PC-9 (cell line): ENCODE results near the gene FOXF1. TPM values are rescaled to one million over a fixed set of nuclear protein-coding genes. Genes with fewer than 3 reads are reported as not detected.

Source experiments
- BruUV-seq: library from RNA; stranded (reverse); fragments of 400-500 nt; replicated peaks from 2 replicates; lab custom pipeline; 2021; lab: Mats Ljungman, UMichigan
- CTCF ChIA-PET: fragments of 300-600 bp; sonication (Branson Sonifier 250); formaldehyde crosslinking; loops from one replicate; lab custom pipeline; 2022; ENCODE audit warnings: antibody characterized with exemption; lab: Charles Lee
- POLR2A ChIA-PET: fragments of 300-600 bp; sonication (Branson Sonifier 250); formaldehyde crosslinking; loops from one replicate; lab custom pipeline; 2022; ENCODE audit warnings: antibody characterized with exemption; ENCODE audit not compliant: unreplicated experiment; lab: Charles Lee
- DNase-seq, 2 experiments: peaks; one replicate each; pipeline versions ENCODE4 v3.0.0 to v3.0.0-alpha.2; 2015 to 2022; ENCODE audit warnings: mixed read lengths in 1 of 2
- H2AFZ ChIP-seq: fragments of 200-600 bp; sonication (generic); 2 replicates; pipeline ENCODE4 v1.8.1; 2017; ENCODE audit warnings: antibody characterized with exemption
- H3F3A ChIP-seq: fragments of 200-600 bp; sonication (generic); 2 replicates; pipeline ENCODE4 v1.8.1; 2017; ENCODE audit warnings: antibody characterized with exemption, mild to moderate bottlenecking, low read depth; ENCODE audit not compliant: insufficient read depth
- H3K27ac ChIP-seq: fragments of 200-600 bp; sonication (generic); 2 replicates; pipeline ENCODE4 v1.6.1; 2016; ENCODE audit warnings: mixed run types
- H3K27me3 ChIP-seq: fragments of 200-600 bp; sonication (generic); 2 replicates; pipeline ENCODE4 v1.6.1; 2016; ENCODE audit warnings: low read depth, mixed run types; ENCODE audit not compliant: insufficient read depth
- H3K36me3 ChIP-seq: fragments of 200-600 bp; sonication (generic); 2 replicates; pipeline ENCODE4 v1.6.1; 2016; ENCODE audit warnings: low read depth, mixed run types
- H3K4me1 ChIP-seq: fragments of 200-600 bp; sonication (generic); replicated peaks from 2 replicates; pipeline ENCODE4 v1.6.1; 2016; ENCODE audit warnings: mixed run types; ENCODE audit not compliant: insufficient read depth
- H3K4me2 ChIP-seq: fragments of 200-600 bp; sonication (generic); 2 replicates; pipeline ENCODE4 v1.6.1; 2017; ENCODE audit warnings: mixed run types
- H3K4me3 ChIP-seq: fragments of 200-600 bp; sonication (generic); 2 replicates; pipeline ENCODE4 v1.6.1; 2016; ENCODE audit warnings: mixed run types
- H3K79me2 ChIP-seq: fragments of 200-600 bp; sonication (generic); 2 replicates; pipeline ENCODE4 v1.6.1; 2017; ENCODE audit warnings: low read depth, mixed run types
- H3K9me2 ChIP-seq: fragments of 200-600 bp; sonication (generic); 2 replicates; pipeline ENCODE4 v1.8.1; 2017; ENCODE audit warnings: mild to moderate bottlenecking; ENCODE audit not compliant: insufficient read depth
- H3K9me3 ChIP-seq: fragments of 200-600 bp; sonication (generic); 2 replicates; pipeline ENCODE4 v1.8.1; 2016; ENCODE audit warnings: low read depth; ENCODE audit not compliant: insufficient read depth
- H4K20me1 ChIP-seq: fragments of 200-600 bp; sonication (generic); 2 replicates; pipeline ENCODE4 v1.8.1; 2017; ENCODE audit not compliant: insufficient read depth
- CTCF ChIP-seq: fragments of 200-600 bp; sonication (generic); conservative IDR thresholded peaks from 2 replicates; pipeline ENCODE4 v1.6.1; 2017; ENCODE audit warnings: mixed run types, antibody characterized with exemption, mild to moderate bottlenecking, moderate library complexity
- EZH2 ChIP-seq: fragments of 200-600 bp; sonication (generic); IDR thresholded peaks from 2 replicates; pipeline ENCODE4 v1.8.0; 2017; ENCODE audit warnings: antibody characterized with exemption, low read depth
- intact Hi-C: fragments of 100-400 bp; cut with micrococcal nuclease; formaldehyde crosslinking; loops from one replicate; pipeline ENCODE4 v1.10.0; 2022; ENCODE audit not compliant: unreplicated experiment
- total RNA-seq: library from RNA; stranded (reverse); gene quantifications from 2 replicates; pipeline ENCODE4 v1.2.3, GENCODE V29; 2021

The FOXF1 gene
- total RNA-seq, 1 experiment from 2014 or later = not detected

- ChIA-PET CTCF (no interaction called here), POLR2A (interaction anchor here (0.7 kb wide), 1 partner anchor 757 kb away, joined by 4 read pairs; no protein-coding TSS in a partner anchor)
- H3K9me3 ChIP-seq = no peaks in the 10 kb centered on the region
- no peak for DNase-seq
- no peak overlapping the region for H3K27ac ChIP-seq
- H4K20me1 ChIP-seq = 0 out of 2 replicates have a peak, but pooled peaks cover 6% of the 10 kb centered on the region
- no TSS peak for BruUV-seq
- no peaks in the 10 kb centered on the region for H3F3A ChIP-seq
- no peak overlapping the region for H3K4me3 ChIP-seq
- H2AFZ ChIP-seq = no peak overlapping the region
- no peak overlapping the region for H3K4me2 ChIP-seq
- H3K4me1 ChIP-seq = no peaks in the 10 kb centered on the region
- TF ChIP-seq CTCF (no peak), EZH2 (no peak)
- H3K27me3 ChIP-seq = peaks cover 27% of the 10 kb centered on the region
- H3K9me2 ChIP-seq = no peaks in the 10 kb centered on the region
- intact Hi-C loops = loop anchor here (10.0 kb wide), 1 partner anchor 168 kb away; no protein-coding TSS in a partner anchor
- no peaks in the 10 kb centered on the region for H3K79me2 ChIP-seq
- H3K36me3 ChIP-seq = no peaks in the 10 kb centered on the region
These were observed 2.1 kb downstream of the FOXF1 start for GRCh38 chr16:86512301-86512859.

- H3K36me3 ChIP-seq = no peaks in the 10 kb centered on the region
- no peaks in the 10 kb centered on the region for H3F3A ChIP-seq
- H3K4me2 ChIP-seq = no peak overlapping the region
- BruUV-seq = no TSS peak
- no peak overlapping the region for H3K4me3 ChIP-seq
- H2AFZ ChIP-seq = no peak overlapping the region
- intact Hi-C loops = loop anchor here (10.0 kb wide), 1 partner anchor 168 kb away; no protein-coding TSS in a partner anchor
- DNase-seq = no peak
- H3K27me3 ChIP-seq = peaks cover 30% of the 10 kb centered on the region
- no peak overlapping the region for H3K27ac ChIP-seq
- H3K9me3 ChIP-seq = no peaks in the 10 kb centered on the region
- H3K9me2 ChIP-seq = no peaks in the 10 kb centered on the region
- ChIA-PET POLR2A (interaction anchor here (0.7 kb wide), 1 partner anchor 757 kb away, joined by 4 read pairs; no protein-coding TSS in a partner anchor), CTCF (no interaction called here)
- no peaks in the 10 kb centered on the region for H3K4me1 ChIP-seq
- no peak for TF ChIP-seq EZH2
- no peak for TF ChIP-seq CTCF
- 0 out of 2 replicates have a peak, but pooled peaks cover 6% of the 10 kb centered on the region for H4K20me1 ChIP-seq
- H3K79me2 ChIP-seq = no peaks in the 10 kb centered on the region
These were observed 2.6 kb downstream of the FOXF1 start for GRCh38 chr16:86512860-86513470.

- Histone ChIP-seq H3K4me3 (no peak overlapping the region), H4K20me1 (0 out of 2 replicates have a peak, but pooled peaks cover 6% of the 10 kb centered on the region), H3K27me3 (peaks cover 36% of the 10 kb centered on the region), H2AFZ (no peak overlapping the region), H3K27ac (no peak overlapping the region), H3F3A (no peaks in the 10 kb centered on the region), H3K9me2 (no peaks in the 10 kb centered on the region), H3K36me3 (no peaks in the 10 kb centered on the region), H3K4me2 (no peak overlapping the region), H3K9me3 (no peaks in the 10 kb centered on the region), H3K4me1 (no peaks in the 10 kb centered on the region), H3K79me2 (no peaks in the 10 kb centered on the region)
- TF ChIP-seq EZH2 (no peak), CTCF (no peak)
- POLR2A ChIA-PET = no interaction called here
- no peak for DNase-seq
- CTCF ChIA-PET = no interaction called here
- BruUV-seq = no TSS peak
- intact Hi-C loops = loop anchor here (10.0 kb wide), 1 partner anchor 169 kb away; no protein-coding TSS in a partner anchor
These were observed 3.3 kb downstream of the FOXF1 start for GRCh38 chr16:86513471-86514277.
